ENCODE results near the gene MIER1.

DNA sequence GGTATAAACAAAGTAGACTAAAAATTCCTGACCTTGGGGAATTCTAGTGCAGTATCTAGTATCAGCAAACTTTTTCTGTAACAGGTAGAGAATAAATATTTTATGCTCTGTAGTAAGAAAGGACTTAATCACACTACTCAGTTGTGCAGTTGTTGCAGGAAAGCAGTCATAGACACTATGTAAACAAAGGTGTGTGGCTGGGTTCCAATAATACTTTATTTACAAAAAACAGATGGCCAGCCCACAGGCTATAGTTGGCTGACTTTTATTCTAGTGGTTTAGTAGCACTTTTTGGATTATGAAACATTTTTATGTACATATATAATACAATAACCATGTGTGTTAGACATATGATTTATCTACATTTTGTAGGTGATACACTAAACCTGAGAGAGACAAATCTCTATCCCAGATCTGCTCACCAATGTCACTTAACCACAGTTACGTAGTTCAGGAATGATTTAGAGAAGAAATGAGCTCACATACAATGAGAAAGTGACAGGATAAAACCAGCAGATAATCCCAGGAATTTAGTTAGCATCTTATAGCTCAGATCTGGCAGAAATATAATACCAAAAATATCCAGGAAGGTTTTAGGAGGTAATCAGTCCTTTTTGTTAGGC lies 56.1 kb downstream of the MIER1 start:
- TF ChIP-seq CTCF (conservative IDR thresholded peaks at IDR 0.05 in 1 of 2, IDR thresholded peaks at IDR 0.05 in 1 of 2; ENCODE audit: extremely low read depth in 1 of 2, insufficient read depth in 1 of 2, low read depth in 1 of 2, low read length in 2 of 2) (no peak), EZH2 (IDR thresholded peaks at IDR 0.05; ENCODE audit: borderline replicate concordance, low read length) (no peak)
